BE2C (cell line): Measurements from ENCODE around the gene KRTAP5-4.
"Not testable (repeated sequence)": the region's sequence is repeated elsewhere in the genome, so short reads cannot be mapped to it uniquely, and the experiment has no call there.

Experiments used
- DNase-seq: peaks from one replicate; pipeline ENCODE4 v3.0.0-alpha.2; 2020
- H3K27me3 ChIP-seq: fragments of 250-450 bp; sonication (Bioruptor Pico); 2 replicates; pipeline ENCODE4 v1.5.1; 2020; ENCODE audit warnings: mild to moderate bottlenecking
- H3K36me3 ChIP-seq: fragments of 250-450 bp; sonication (Bioruptor Pico); 2 replicates; pipeline ENCODE4 v1.5.1; 2020; ENCODE audit warnings: mild to moderate bottlenecking
- H3K4me1 ChIP-seq: fragments of 250-450 bp; sonication (Bioruptor Pico); 2 replicates; pipeline ENCODE4 v1.5.1; 2020
- H3K4me3 ChIP-seq: 2 replicates; pipeline ENCODE4 v1.5.1; 2011; ENCODE audit warnings: low read depth, low read length
- H3K9me3 ChIP-seq: fragments of 250-450 bp; sonication (Bioruptor Pico); 2 replicates; pipeline ENCODE4 v1.5.1; 2020
- CTCF ChIP-seq: IDR thresholded peaks from 2 replicates; pipeline ENCODE4 v1.5.1; 2012; ENCODE audit warnings: mild to moderate bottlenecking, low read depth, low read length

KRTAP5-4 gene

GRCh38 chr11:1597994-1598380 is 24.0 kb downstream of the KRTAP5-4 start, which contains the start of gene KRTAP5-2:
Gene KRTAP5-2, minus strand, starts transcription at chr11:1598294. Its CDS starts 44 bp downstream, at chr11:1598250.
- DNase-seq, result no peak
- no peaks in the 10 kb centered on the region for H3K27me3 ChIP-seq
- no peak for TF ChIP-seq CTCF
- H3K4me1 ChIP-seq, result no peaks in the 10 kb centered on the region
- H3K4me3 ChIP-seq, result no peak within 1 kb of the TSS
- H3K9me3 ChIP-seq, result no peaks in the 10 kb centered on the region
- no peaks in the 10 kb centered on the region for H3K36me3 ChIP-seq

- H3K4me1 ChIP-seq, result no peaks in the 10 kb centered on the region
- H3K36me3 ChIP-seq, result no peaks in the 10 kb centered on the region
- H3K27me3 ChIP-seq, result no peaks in the 10 kb centered on the region
- H3K4me3 ChIP-seq, result no peak overlapping the region
- DNase-seq, result no peak
- no peak for TF ChIP-seq CTCF
- no peaks in the 10 kb centered on the region for H3K9me3 ChIP-seq
Measured at GRCh38 chr11:1597331-1597993, 24.5 kb downstream of the KRTAP5-4 start.

- not testable (repeated sequence) for H3K4me1 ChIP-seq, H3K36me3 ChIP-seq, H3K9me3 ChIP-seq, H3K4me3 ChIP-seq, H3K27me3 ChIP-seq, DNase-seq
Measured at GRCh38 chr11:1596576-1597121, 25.3 kb downstream of the KRTAP5-4 start.

- not testable (repeated sequence) for DNase-seq
Measured at GRCh38 chr11:1595994-1596575, 25.9 kb downstream of the KRTAP5-4 start.

GRCh38 chr11:1592628-1593027 is 29.3 kb downstream of the KRTAP5-4 start:
- no peak overlapping the region for H3K4me3 ChIP-seq
- DNase-seq, result no peak
- TF ChIP-seq CTCF, result no peak
- H3K36me3 ChIP-seq, result no peaks in the 10 kb centered on the region
- no peaks in the 10 kb centered on the region for H3K9me3 ChIP-seq
- no peaks in the 10 kb centered on the region for H3K4me1 ChIP-seq
- H3K27me3 ChIP-seq, result no peaks in the 10 kb centered on the region

More at GRCh38 chr11:1595994-1596575, 25.9 kb downstream of the KRTAP5-4 start:
- H3K4me1 ChIP-seq, H3K4me3 ChIP-seq, H3K27me3 ChIP-seq, H3K36me3 ChIP-seq, H3K9me3 ChIP-seq: not testable (repeated sequence)

GRCh38 chr11:1589996-1590395 is 31.9 kb downstream of the KRTAP5-4 start:
- H3K27me3 ChIP-seq, result no peaks in the 10 kb centered on the region

GRCh38 chr11:1589191-1589963 is 32.6 kb downstream of the KRTAP5-4 start:
- H3K4me1 ChIP-seq, DNase-seq, H3K9me3 ChIP-seq, H3K36me3 ChIP-seq, H3K4me3 ChIP-seq, H3K27me3 ChIP-seq: not testable (repeated sequence)

More at GRCh38 chr11:1589996-1590395, 31.9 kb downstream of the KRTAP5-4 start:
- Histone ChIP-seq H3K4me1 (no peaks in the 10 kb centered on the region), H3K9me3 (no peaks in the 10 kb centered on the region), H3K36me3 (no peaks in the 10 kb centered on the region), H3K4me3 (no peak overlapping the region)
- no peak for TF ChIP-seq CTCF
- DNase-seq, result no peak
